ENCODE results near the gene MRPS11. TPM values are rescaled to one million over a fixed set of nuclear protein-coding genes. Genes with fewer than 3 reads are reported as not detected.
A peak's percentile ranks its signal among the peaks of the same experiment; 100 is the strongest.

Gene MRPS11
- total RNA-seq, 1 donor from 2014 or later: 56.3 TPM

GRCh38 chr15:88449581-88449980 lies 17.9 kb upstream of the MRPS11 start:
- H3K27ac Mint-ChIP-seq (ENCODE audit: unreplicated experiment): no peak overlapping the region
- TF ChIP-seq CTCF (conservative IDR thresholded peaks at IDR 0.05): no peak
- no peaks in the 10 kb centered on the region for H3K4me1 Mint-ChIP-seq
- no peaks in the 10 kb centered on the region for H3K9me3 Mint-ChIP-seq
- no peaks in the 10 kb centered on the region for H3K36me3 Mint-ChIP-seq (ENCODE audit: low read depth)
- no peak for DNase-seq (ENCODE audit: low read depth, low spot score)
- peaks cover 34% of the 10 kb centered on the region for H3K27me3 Mint-ChIP-seq (ENCODE audit: low read depth)
- no peak overlapping the region for H3K4me3 Mint-ChIP-seq

- DNase-seq (ENCODE audit: low read depth, low spot score): peak; percentile 85
- Mint-ChIP-seq H3K9me3 (no peaks in the 10 kb centered on the region), H3K4me3 (no peak overlapping the region), H3K36me3 (ENCODE audit: low read depth) (no peaks in the 10 kb centered on the region), H3K4me1 (no peaks in the 10 kb centered on the region), H3K27ac (ENCODE audit: unreplicated experiment) (no peak overlapping the region), H3K27me3 (ENCODE audit: low read depth) (peaks cover 33% of the 10 kb centered on the region)
- peak; percentile 89 for TF ChIP-seq CTCF (conservative IDR thresholded peaks at IDR 0.05)
Measured at GRCh38 chr15:88450125-88450798, 17.2 kb upstream of the MRPS11 start.

GRCh38 chr15:88453651-88454050 lies 13.9 kb upstream of the MRPS11 start:
- H3K4me3 Mint-ChIP-seq: no peak overlapping the region
- no peak for TF ChIP-seq CTCF (conservative IDR thresholded peaks at IDR 0.05)
- no peak overlapping the region for H3K27ac Mint-ChIP-seq (ENCODE audit: unreplicated experiment)
- H3K27me3 Mint-ChIP-seq (ENCODE audit: low read depth): peaks cover 17% of the 10 kb centered on the region
- H3K4me1 Mint-ChIP-seq: no peaks in the 10 kb centered on the region
- no peaks in the 10 kb centered on the region for H3K36me3 Mint-ChIP-seq (ENCODE audit: low read depth)
- DNase-seq (ENCODE audit: low read depth, low spot score): no peak
- H3K9me3 Mint-ChIP-seq: no peaks in the 10 kb centered on the region

- no peaks in the 10 kb centered on the region for H3K9me3 Mint-ChIP-seq
Measured at GRCh38 chr15:88454236-88454635, 13.3 kb upstream of the MRPS11 start.

GRCh38 chr15:88454867-88455810 lies 12.4 kb upstream of the MRPS11 start:
- H3K27ac Mint-ChIP-seq (ENCODE audit: unreplicated experiment): no peak overlapping the region
- H3K4me3 Mint-ChIP-seq: no peak overlapping the region
- peaks cover 14% of the 10 kb centered on the region for H3K27me3 Mint-ChIP-seq (ENCODE audit: low read depth)
- peak; percentile 39 for DNase-seq (ENCODE audit: low read depth, low spot score)
- H3K4me1 Mint-ChIP-seq: no peaks in the 10 kb centered on the region
- no peaks in the 10 kb centered on the region for H3K9me3 Mint-ChIP-seq
- no peaks in the 10 kb centered on the region for H3K36me3 Mint-ChIP-seq (ENCODE audit: low read depth)
- peak; percentile 71 for TF ChIP-seq CTCF (conservative IDR thresholded peaks at IDR 0.05)

More at GRCh38 chr15:88454236-88454635, 13.3 kb upstream of the MRPS11 start:
- peaks cover 17% of the 10 kb centered on the region for H3K27me3 Mint-ChIP-seq (ENCODE audit: low read depth)
- no peak for DNase-seq (ENCODE audit: low read depth, low spot score)
- no peaks in the 10 kb centered on the region for H3K36me3 Mint-ChIP-seq (ENCODE audit: low read depth)
- TF ChIP-seq CTCF (conservative IDR thresholded peaks at IDR 0.05): no peak
- no peaks in the 10 kb centered on the region for H3K4me1 Mint-ChIP-seq
- H3K27ac Mint-ChIP-seq (ENCODE audit: unreplicated experiment): no peak overlapping the region
- H3K4me3 Mint-ChIP-seq: no peak overlapping the region
